GM12874 (cell line): ENCODE results near the gene PCBP3.

Source experiments
- CTCF ChIP-seq: IDR thresholded peaks from 2 replicates; pipeline ENCODE4 v1.5.1; 2011; ENCODE audit warnings: low read depth, mild to moderate bottlenecking, control low read depth, low read length, moderate library complexity; ENCODE audit not compliant: insufficient read depth

Gene PCBP3

GRCh38 chr21:45902292-45902995, 258.9 kb downstream of the PCBP3 start:
- TF ChIP-seq CTCF = no peak

GRCh38 chr21:45905196-45905595, 261.7 kb downstream of the PCBP3 start:
- TF ChIP-seq CTCF = no peak

GRCh38 chr21:45906196-45906805, 262.8 kb downstream of the PCBP3 start:
- TF ChIP-seq CTCF = no peak

- TF ChIP-seq CTCF = no peak
These were observed 263.3 kb downstream of the PCBP3 start for GRCh38 chr21:45906859-45907258.

GRCh38 chr21:45908536-45909237, 265.2 kb downstream of the PCBP3 start:
- TF ChIP-seq CTCF = no peak

- TF ChIP-seq CTCF = no peak
These were observed 265.9 kb downstream of the PCBP3 start for GRCh38 chr21:45909238-45909988.

GRCh38 chr21:45910155-45910547, 266.6 kb downstream of the PCBP3 start:
- TF ChIP-seq CTCF = no peak
